Myocyte (in vitro differentiated cells): ENCODE results near the gene ME3. TPM values are rescaled to one million over a fixed set of nuclear protein-coding genes. Genes with fewer than 3 reads are reported as not detected.
"Not testable (repeated sequence)": the region's sequence is repeated elsewhere in the genome, so short reads cannot be mapped to it uniquely, and the experiment has no call there.

ENCODE experiments used
- DNase-seq: peaks from one replicate; pipeline ENCODE4 v3.0.0-alpha.2; 2012; ENCODE audit warnings: low read depth
- total RNA-seq: library from RNA; depleted of rRNA; stranded (reverse); fragments of >200 nt; gene quantifications from 2 replicates; pipeline ENCODE4 v1.2.3, GENCODE V29; 2014

The ME3 gene
- total RNA-seq, 1 donor from 2014 or later = 18.9 TPM

DNA sequence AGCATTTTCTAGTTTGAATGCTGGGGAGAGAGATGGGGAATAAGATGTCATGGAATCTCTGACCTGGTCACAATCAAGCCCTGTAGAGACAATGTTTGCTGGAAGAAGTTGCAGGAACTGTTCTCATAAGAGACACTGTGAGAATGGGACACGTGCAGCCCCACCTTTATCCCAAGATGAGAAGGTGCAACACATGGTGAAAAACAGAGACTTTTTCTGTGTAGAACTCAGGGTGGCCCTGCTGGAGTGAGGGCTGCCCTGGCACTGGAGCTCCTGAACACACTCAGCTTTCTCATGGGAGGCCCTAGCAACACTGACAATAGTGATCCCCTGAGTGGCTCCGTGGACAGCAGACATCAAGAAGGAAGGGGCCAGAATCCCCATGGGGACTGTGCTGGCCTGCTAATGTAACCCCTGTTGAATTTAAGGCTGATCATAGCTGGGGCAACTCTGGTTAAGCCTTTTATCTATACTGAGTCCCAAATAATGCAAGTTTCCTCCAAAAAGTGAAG lies 106.6 kb downstream of the ME3 start:
- no peak for DNase-seq

DNA sequence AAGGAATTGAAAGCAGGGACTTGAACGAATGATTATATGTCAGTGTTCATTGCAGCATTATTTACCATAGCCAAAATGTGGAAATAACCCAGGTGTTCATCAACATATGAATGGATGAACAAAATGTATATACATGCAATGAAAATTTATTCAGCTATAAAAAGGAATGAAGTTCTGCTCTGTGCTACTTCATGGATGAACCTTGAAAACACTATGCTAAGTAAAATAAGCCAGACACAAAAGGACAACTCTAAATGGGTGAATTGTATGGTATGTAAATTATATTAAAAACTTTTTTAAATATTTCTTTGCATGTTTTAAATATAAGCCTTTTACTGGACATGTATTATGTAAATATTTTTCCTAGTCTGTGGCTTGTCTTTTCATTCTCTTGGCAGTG lies 107.0 kb downstream of the ME3 start:
- DNase-seq = no peak

DNA sequence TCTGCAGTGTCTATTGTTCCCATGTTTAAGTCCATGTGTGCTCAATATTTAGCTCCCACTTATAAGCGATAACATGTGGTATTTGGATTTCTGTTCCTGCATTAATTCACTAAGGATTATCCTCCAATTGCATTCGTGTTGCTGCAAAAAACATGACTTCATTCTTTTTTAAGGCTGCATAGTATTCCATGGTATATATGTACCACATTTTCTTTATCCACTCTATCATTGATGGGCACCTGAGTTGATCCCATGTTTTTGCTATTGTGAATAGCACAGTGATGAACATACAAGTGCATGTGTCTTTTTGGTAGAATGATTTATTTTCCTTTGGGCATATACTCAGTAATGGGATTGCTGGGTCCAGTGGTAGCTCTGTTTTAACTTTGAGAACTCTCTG lies 109.6 kb downstream of the ME3 start:
- not testable (repeated sequence) for DNase-seq

DNA sequence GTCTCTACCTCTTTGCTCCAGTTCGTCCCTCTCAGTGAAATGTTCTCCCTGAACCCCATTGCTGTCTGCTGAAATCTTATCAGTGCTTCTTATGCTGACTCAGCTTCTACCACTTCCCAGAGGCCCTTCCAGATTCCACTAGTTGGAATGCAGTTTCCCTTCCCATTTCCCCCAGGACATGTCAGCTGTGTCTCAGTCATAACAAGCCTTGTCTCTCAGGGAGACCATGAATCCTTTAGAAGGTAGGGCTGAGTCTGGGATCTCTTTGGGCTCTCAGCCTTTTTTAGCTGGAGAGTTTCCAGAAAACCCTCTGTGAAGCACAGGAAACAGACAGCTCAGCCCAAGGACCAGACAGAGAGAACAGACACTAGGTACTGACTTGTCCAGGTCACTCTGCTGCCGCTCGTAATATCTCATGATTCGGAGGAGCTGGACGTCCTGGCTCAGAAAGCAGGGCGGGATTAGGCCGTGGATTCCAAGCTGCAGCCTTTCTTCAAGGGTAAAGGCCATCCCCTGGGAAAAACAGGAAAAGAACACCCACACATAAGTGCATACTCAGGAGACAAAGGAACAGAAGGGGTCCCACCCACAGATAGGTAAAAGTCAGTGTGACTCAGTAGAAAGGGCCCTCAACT lies 113.0 kb downstream of the ME3 start:
- peak; percentile 89 for DNase-seq

DNA sequence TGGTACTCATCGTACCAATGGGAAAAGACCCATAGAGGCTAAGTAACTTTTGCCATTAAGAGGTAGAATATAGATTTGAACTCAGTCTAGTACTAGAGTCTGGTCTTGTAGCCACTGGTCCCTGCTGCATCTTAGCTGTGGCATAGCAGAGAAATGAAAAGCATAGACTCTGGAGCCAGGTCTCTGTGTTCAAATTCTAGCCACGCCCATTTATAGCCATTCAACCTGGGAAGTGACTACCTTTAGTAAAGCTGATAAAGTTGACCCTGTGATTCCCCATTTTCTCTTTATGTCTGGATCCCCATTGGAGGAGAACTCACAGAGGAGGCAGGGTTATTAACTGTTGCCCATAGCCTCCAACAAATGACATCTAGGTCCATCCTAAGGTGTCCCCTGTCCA lies 113.6 kb downstream of the ME3 start:
- no peak for DNase-seq

DNA sequence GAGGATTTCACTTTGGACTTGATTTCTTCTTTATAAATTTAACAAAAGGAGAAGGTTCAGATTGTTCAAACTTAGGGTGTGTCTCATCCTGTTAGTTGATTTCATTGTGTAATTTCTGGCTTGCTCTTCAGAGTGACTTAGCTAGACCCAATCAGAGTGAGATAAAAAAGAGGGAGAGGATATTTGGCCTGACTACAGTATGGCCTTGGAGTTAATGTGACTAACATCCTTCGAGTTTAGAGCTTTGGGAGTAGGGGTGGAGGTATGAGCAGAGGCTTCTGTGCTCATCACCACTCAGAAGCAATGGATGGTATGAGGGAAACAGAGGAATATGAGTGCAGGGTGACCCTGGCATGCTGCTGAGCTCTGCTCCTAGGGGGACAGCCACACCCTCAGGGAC lies 114.2 kb downstream of the ME3 start:
- DNase-seq = no peak

DNA sequence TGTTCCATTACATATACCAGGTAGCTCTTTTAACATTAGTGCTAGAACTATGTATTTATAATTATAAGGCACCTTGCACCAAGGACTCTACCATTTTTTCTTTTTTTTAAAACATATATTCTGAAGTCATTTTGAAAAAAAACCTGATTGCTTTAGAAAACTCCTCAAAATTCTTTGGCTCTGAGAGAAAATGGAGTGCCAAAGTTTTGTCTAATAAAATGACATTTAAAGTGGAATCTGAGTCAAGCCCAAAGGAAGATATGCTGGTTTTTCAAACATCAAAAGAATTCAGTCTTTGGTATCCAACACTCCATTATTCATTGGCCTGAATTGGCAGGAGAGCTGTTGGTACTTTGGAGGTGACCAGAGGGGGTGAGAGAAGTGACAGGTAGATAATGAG lies 116.5 kb downstream of the ME3 start:
- DNase-seq = no peak

DNA sequence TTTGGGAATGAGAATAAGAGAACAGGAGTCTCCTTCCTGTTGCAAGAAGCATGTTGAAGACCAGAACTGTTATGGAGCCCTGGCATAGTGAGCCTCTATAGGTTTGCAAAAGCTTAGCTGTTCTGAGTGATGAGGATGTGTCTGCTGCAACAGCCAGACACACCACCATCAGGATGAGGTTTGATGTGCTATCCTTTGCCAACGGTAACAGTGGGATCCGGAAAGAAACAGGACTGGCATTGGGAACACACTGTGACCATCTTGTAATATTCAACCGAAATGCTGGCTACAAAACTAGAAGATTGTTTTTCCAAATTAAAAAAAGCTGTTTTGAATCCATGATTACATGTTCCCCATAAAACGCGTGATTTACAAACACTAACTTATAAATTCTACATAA lies 117.0 kb downstream of the ME3 start:
- DNase-seq = no peak

DNA sequence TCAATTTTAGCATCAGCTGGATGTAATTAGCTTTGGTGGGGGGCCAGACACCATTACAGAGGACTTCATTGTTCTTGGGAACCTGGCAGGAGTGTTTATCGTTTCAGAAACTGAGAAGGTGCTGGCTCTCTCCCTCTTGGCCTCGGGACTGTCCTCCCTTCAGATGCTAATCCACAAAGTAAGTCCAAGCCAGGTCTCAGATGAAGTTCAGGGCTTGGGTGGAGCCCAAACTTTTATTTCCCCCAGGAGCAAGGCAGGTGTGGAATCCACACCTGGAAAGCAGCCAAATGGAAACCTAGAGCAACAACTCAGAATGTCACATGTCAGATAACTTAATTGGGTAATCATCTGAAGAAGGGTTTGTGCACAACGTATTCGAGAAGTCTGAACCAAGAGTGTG lies 119.2 kb downstream of the ME3 start:
- no peak for DNase-seq

DNA sequence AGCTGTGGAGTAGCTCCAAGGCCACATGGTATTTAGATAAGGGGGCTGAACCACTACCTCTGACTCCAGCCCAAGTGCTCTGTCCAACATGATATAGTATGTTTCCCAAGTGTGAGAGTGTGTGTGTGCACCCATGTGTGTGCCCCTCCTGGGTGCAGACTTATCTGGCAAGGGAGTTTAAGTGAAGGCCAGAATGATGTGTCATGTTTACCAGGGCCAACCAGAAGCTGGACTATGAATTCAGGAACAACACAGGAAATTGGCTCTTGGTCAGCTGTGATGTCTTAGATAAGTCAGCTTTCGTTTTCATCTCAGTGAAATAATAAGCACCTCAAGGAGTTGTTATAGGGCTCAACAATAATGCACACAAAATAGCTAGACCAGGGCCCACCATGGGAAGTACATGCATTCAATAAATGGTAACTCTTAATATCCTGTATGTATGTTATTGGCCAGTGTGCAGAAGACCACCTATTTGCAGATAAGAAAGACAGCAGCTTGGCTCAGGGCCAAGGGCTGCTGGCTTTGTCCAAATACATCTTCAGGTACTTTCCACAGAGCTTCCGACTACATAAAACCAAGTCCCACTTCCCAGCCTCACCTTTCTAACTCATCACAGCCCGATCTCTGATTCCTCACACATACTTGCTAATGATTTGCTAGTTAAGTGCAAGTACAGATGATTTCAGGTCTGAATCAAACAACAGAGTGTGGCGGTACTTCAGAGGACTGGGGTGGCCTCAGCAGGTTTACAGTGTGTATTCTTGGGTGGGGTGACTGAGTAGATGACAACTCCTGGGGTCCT lies 120.9 kb downstream of the ME3 start:
- DNase-seq = peak; percentile 54

DNA sequence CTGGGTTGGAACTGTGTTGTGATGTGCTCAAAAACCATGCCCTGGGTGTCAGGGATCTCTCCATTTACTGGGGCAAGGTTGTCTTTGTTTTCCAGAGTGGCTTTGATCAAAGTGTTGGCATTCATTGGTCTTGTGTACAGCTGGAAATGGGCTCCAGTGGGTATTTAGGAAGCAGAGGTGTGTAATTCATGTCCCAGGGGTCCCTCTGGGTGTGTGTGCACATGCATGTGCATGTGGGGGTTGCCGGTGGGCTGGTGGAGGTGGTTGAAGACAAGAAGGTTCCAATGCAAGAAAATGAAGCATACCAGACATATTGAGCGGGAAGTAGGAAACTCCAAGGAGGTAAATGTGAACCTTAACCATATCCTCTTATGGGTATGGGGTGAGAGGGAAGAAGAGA lies 121.7 kb downstream of the ME3 start:
- DNase-seq = no peak

DNA sequence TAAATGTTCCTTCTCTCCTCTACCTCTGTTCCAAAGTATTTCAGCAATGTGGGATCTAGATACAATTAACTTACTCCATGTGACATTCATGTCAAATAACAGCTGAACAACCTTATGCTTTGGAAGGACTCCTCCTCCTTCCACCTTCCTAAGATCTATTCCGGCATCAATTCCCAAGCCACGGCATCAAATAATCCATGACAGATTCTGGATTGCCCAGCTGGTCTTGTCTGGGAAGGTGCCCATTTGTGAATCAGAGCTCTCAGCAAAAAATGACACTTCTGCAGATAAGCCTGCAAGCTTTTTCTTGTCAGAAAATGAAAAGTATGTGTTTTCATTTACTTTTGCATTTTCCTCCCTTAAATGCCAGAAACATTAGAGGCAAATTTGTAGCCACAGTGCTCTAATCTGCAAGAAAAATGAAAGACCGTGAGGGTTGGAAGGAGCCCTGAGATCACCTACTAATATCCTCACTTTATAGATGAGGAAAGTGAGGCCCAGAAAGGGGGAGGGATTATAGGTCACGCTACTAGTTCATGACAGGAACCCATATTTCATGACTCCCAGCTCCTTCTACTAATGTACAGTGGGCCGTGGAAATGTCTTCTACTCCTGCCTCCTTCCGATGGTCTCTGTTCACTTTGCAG lies 124.0 kb downstream of the ME3 start:
- peak; percentile 43 for DNase-seq

DNA sequence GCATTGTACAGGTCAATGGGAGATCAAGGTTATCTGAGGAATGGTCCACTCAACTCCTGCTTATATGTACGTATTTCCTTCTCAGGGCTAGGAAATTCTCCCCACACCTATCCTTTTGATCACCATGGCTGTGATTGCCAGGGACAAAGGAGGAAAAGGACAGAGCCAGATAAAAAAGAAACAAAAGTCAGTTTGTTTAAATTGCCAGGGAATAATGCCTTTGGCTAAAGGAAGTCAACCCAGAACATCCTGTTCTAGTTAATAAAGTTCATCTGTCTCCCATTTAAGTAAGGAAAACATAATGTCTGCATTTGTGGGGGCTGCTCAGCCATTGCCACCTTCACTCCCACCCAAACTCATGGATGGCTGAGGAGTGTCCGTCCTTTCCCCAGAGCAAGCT lies 124.7 kb downstream of the ME3 start:
- no peak for DNase-seq

DNA sequence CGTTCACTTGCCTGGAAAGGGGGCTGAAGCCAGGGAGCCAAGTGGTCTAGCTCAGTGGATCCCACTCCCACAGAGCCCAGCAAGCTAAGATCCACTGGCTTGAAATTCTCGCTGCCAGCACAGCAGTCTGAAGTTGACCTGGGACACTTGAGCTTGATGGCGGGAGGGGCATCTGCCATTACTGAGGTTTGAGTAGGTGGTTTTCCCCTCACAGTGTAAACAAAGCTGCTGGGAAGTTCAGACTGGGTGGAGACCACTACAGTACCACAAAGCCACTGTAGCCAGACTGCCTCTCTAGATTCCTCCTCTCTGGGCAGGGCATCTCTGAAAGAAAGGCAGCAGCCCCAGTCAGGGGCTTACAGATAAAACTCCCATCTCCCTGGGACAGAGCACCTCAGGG lies 131.1 kb downstream of the ME3 start:
- DNase-seq = peak; percentile 42

DNA sequence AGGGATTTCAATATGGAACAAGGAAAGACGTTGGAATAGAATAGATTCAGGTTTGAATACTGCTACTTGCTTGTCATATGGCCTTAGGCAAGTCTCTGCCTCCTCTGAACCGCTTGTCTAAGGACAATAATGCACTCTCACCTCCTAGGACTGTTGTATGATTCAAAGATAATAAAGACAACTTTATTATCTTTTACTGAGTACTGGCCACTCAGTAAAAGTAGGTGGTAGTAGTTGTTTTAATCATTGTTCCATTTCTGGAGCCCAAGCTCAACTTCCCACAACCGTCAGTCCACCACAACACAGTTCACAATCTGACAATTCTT lies 134.2 kb downstream of the ME3 start:
- no peak for DNase-seq

DNA sequence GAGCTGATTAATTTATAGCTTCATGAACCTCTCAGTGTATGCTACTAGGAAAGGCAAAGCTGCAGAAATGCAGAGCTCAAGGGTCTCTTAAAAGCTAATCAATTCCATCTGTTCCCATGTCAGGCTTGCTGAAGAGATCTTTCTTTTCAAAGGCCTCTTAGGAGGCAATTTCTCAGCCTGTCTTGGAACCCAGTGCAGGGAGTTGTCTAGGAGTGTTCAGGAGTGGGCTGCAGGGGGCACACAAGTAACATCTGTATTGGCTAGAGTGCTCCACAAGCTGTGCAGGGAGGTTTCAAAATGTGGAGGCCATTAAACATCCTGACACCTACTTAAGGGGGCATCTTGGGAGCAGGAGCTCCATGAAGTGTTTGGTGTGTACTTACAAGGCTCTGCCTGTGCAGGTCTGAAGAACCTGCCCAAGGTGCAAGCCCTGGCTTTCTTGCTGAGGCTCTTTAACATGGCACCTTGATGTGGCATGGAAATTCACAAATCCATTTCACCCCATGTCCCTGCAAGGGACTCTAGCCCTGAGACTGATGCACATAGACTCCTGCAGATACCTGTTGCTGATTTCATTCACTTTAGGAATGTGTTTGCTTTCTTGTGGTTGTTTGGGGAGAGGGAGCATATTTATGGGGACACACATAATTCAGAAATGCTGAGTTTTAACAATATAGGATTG lies 134.7 kb downstream of the ME3 start:
- DNase-seq = no peak

DNA sequence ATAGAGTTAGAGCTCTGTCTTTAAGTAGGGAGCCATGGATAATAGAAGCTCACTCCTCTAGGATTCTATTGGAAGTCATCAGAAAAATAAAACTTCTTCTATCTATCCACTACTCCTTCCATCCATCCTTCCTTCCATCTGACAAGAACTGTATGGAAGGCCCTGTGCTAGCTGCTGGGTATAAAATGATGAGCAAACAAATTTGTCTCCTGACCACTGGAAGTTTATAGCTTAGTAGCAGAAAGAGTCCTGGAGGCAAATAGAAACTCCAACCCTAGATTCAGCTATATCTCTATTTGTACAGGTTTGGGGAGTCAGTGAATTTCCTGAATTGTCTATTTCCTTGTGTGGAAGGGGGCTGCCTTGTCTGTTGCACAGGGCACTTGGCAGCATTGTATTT lies 136.6 kb downstream of the ME3 start:
- no peak for DNase-seq

DNA sequence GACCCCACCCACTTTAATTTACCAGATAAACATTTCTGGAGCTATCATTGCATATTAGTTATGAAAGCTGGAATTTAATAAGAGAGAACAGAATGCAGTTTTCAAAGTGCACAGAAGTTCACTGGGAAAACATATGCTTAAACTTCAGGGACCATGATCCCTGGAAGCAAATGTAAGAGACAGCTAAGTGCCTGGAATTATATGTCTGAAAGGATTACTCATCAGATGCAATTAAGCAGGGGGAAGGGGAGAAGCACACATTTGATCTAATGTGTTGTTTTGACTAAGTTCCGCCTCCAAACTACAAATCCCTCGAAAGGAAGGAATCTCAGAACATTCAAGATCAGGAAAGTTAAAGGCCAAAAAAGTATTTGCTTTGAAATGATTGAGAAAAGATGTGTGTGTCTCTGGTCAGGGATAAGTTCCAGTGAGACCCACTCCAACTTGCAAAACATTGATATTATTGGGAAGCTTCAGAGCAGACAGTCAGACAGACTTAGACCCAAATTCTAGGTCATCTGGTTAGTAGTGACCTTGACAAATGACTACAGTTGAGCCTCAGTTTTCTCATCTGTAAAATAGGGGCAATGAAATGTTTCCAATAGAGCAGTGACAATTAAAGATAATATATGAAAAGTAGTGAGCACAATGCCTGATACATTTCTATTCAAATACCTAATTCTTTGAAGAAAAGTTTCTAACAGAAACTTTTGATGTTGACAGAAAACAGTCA lies 147.6 kb downstream of the ME3 start:
- peak; percentile 59 for DNase-seq

DNA sequence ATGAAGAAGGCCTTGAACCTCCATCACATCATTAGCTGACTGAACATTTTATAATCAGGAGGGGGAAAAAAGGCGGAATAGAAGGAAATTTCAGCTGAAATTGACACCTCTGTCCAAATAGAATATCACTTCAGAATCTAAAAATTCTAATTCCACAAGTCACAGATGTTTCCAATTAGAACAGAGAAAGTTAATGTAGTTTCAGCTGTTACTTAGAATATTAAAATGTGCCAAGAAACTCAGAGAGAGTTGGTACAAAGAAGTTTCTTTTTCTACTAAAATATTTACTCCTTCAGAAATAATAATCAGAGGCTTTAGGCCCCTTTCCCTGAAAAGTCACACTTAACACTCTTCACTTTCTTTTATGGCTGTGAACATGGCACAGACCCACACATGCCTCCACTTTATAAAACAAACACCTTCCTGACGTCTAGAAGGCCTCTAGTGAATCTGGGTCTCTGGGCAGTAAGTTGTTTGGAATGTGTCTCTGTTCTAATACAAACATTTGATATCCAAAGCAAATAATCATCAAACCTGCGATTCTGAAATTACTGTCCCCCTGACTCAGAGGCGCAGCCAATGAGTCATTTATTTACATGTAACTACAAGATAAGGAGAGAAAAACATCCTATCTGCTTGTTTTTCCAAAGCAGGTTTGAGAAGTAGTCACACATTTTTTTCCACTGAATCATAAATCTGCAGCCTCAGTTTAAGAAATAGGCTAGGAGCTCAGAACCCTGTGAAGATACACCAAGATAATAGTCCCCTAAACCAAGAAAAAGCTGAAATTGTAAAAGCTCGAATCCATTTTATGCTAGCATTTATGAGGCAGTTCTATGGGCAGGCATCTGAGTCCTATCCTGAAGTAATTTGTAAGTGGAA lies 148.4 kb downstream of the ME3 start:
- DNase-seq = peak; percentile 47

DNA sequence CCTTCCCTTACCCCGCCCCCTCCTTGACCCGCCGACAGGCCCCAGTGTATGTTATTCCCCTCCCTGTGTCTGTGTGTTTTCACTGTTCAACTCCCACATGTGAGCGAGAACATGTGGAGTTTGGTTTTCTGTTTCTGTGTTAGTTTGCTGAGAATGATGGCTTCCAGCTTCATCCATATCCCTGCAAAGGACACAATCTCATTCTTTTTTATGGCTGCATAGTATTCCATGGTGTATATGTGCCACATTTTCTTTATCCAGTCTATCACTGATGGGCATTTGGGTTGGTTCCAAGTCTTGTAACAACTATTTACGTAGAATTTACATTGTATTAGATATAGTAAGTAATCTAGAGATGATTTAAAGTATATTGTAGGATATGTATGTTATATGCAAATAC lies 149.9 kb downstream of the ME3 start:
- not testable (repeated sequence) for DNase-seq
